ENCODE measurements around the gene GALM. TPM values are rescaled to one million over a fixed set of nuclear protein-coding genes. Genes with fewer than 3 reads are reported as not detected.

GALM gene
- total RNA-seq, 2 donors from 2014 or later = 9.2 to 16.8 TPM

DNA sequence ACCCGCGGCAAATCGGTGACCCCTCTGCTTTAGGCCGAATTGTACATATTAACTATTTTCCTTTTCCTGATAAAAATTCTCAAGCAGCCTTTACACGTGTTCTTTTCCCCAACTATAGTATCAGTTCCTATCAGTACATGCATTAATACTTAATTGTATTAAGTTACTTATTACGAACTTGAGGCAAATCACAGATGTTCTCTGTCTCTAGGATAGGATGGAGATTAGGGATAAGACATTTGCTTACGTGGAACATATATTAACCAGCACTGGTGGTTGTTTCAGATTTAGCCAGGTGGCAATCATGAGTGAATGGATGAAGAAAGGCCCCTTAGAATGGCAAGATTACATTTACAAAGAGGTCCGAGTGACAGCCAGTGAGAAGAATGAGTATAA lies 112.8 kb downstream of the GALM start:
- ATAC-seq (no peak), DNase-seq (no peak)
- intact Hi-C loops (cut with DNase I) = no loop called here

DNA sequence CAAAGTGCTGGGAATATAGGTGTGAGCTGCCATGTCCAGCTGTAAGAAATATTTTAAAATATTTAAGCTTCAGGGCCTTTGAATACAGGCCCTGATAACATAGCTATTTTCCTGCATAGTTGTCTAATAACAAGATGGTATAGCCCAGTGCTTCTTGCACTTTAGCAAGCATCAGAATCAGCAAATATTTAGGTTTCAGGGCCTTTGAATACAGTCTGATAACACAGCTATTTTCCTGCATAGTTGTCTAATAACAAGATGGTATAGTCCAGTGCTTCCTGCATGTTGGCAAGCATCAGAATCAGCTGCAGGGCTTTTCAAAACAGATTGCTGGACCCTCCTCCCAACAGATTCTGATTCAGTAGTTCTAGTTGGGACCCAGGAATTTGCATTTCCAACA lies 117.7 kb downstream of the GALM start:
- intact Hi-C loops (cut with DNase I) = no loop called here
- DNase-seq = no peak
- ATAC-seq = no peak

Other genes with a start within 250 kb of the GALM start
- gene HNRNPLL, start 63.2 kb upstream of the GALM start, total RNA-seq = 10 to 100 TPM; 24.7 to 28.3 TPM
- 10 to 100 TPM; 57.6 to 85.8 TPM for gene SRSF7, start 85.2 kb downstream of the GALM start, total RNA-seq
- 1 to 10 TPM; 7.3 to 8.4 TPM for gene GEMIN6, start 112.1 kb downstream of the GALM start, total RNA-seq
- gene DHX57, start 209.8 kb downstream of the GALM start, total RNA-seq = 1 to 10 TPM; 6.7 to 9.2 TPM
- gene MORN2, start 209.9 kb downstream of the GALM start, total RNA-seq = 10 to 100 TPM; 12.8 to 14.3 TPM
- gene ARHGEF33, start 223.8 kb downstream of the GALM start, total RNA-seq = under 1 TPM; 0.44 to 0.73 TPM